DND-41 (cell line): Measurements from ENCODE around the gene GRXCR2.

Experiments used
- EZH2 ChIP-seq: IDR thresholded peaks from 3 replicates; pipeline ENCODE4 v1.6.1; 2012; ENCODE audit warnings: borderline replicate concordance, low read depth, mild to moderate bottlenecking, moderate library complexity, low read length, inconsistent platforms; ENCODE audit not compliant: severe bottlenecking
- TF ChIP-seq, protein P1 (sequence below): IDR thresholded peaks from 2 replicates; pipeline ENCODE4 v1.5.1; 2012; ENCODE audit warnings: borderline replicate concordance, low read length, moderate library complexity, mild to moderate bottlenecking; ENCODE audit not compliant: poor library complexity, severe bottlenecking; ENCODE audit errors: extremely low read depth

DNA sequence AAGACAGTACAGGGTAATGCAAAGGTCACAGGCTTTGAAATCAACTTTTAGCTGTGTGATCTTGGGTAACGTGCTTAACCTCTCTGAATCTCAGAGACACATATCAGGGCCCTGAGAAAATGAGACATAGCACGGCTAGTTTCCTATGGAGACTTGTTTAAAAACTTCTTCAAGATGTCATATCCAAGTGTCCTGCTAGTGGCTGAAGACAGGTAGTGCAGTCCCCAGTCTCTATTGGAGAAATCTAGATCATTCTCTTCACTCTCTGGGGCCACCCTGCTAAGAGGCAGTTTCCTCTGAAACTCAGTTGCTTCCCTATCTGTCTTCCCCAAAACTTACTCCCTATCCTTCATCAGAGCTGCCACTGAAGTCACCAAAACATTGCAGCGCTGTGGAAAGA lies 30.3 kb upstream of the GRXCR2 start:
- TF ChIP-seq, protein P1, sequence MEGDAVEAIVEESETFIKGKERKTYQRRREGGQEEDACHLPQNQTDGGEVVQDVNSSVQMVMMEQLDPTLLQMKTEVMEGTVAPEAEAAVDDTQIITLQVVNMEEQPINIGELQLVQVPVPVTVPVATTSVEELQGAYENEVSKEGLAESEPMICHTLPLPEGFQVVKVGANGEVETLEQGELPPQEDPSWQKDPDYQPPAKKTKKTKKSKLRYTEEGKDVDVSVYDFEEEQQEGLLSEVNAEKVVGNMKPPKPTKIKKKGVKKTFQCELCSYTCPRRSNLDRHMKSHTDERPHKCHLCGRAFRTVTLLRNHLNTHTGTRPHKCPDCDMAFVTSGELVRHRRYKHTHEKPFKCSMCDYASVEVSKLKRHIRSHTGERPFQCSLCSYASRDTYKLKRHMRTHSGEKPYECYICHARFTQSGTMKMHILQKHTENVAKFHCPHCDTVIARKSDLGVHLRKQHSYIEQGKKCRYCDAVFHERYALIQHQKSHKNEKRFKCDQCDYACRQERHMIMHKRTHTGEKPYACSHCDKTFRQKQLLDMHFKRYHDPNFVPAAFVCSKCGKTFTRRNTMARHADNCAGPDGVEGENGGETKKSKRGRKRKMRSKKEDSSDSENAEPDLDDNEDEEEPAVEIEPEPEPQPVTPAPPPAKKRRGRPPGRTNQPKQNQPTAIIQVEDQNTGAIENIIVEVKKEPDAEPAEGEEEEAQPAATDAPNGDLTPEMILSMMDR: peak; percentile 37
- TF ChIP-seq EZH2: no peak
